NCI-H2107 treated with DMSO at 0.1 percent for 48 hours (cell line): ENCODE results near the gene RHBG.

ENCODE experiments used
- DNase-seq: peaks from one replicate; lab custom pipeline; 2025; ENCODE audit not compliant: unreplicated experiment; lab: John Stamatoyannopoulos, UW

RHBG gene

GRCh38 chr1:156402331-156403020 is 33.5 kb downstream of the RHBG start:
- no peak for DNase-seq

- DNase-seq, result no peak
Observed at GRCh38 chr1:156405670-156406069, 36.7 kb downstream of the RHBG start.

- DNase-seq, result no peak
Observed at GRCh38 chr1:156406251-156406650, 37.2 kb downstream of the RHBG start.

- DNase-seq, result no peak
Observed at GRCh38 chr1:156407344-156407743, 38.3 kb downstream of the RHBG start.

GRCh38 chr1:156407760-156408159 is 38.7 kb downstream of the RHBG start:
- no peak for DNase-seq

- no peak for DNase-seq
Observed at GRCh38 chr1:156409439-156409838, 40.4 kb downstream of the RHBG start.

GRCh38 chr1:156410238-156410637 is 41.2 kb downstream of the RHBG start:
- no peak for DNase-seq

- no peak for DNase-seq
Observed at GRCh38 chr1:156410740-156411139, 41.7 kb downstream of the RHBG start.

GRCh38 chr1:156412653-156413321 is 43.8 kb downstream of the RHBG start:
- DNase-seq, result no peak

GRCh38 chr1:156413391-156414246 is 44.6 kb downstream of the RHBG start:
- DNase-seq, result no peak

GRCh38 chr1:156414461-156415064 is 45.6 kb downstream of the RHBG start:
- DNase-seq, result no peak

GRCh38 chr1:156416993-156417392 is 48.0 kb downstream of the RHBG start:
- DNase-seq, result no peak

GRCh38 chr1:156417401-156418020 is 48.5 kb downstream of the RHBG start:
- DNase-seq, result no peak

- DNase-seq, result no peak
Observed at GRCh38 chr1:156418416-156419070, 49.5 kb downstream of the RHBG start.

- DNase-seq, result no peak
Observed at GRCh38 chr1:156419854-156420204, 50.8 kb downstream of the RHBG start.

GRCh38 chr1:156420205-156421061 is 51.4 kb downstream of the RHBG start:
- DNase-seq, result no peak

- DNase-seq, result peak; percentile 21
Observed at GRCh38 chr1:156421062-156421938, 52.3 kb downstream of the RHBG start.

- DNase-seq, result no peak
Observed at GRCh38 chr1:156421939-156422601, 53.1 kb downstream of the RHBG start.
